Measurements from ENCODE around the gene REV3L. TPM values are rescaled to one million over a fixed set of nuclear protein-coding genes. Genes with fewer than 3 reads are reported as not detected.

The REV3L gene
- polyA plus RNA-seq, 2 of the 4 experiments (the other 2 are of a cell fraction), result 4.1 to 12.4 TPM

DNA sequence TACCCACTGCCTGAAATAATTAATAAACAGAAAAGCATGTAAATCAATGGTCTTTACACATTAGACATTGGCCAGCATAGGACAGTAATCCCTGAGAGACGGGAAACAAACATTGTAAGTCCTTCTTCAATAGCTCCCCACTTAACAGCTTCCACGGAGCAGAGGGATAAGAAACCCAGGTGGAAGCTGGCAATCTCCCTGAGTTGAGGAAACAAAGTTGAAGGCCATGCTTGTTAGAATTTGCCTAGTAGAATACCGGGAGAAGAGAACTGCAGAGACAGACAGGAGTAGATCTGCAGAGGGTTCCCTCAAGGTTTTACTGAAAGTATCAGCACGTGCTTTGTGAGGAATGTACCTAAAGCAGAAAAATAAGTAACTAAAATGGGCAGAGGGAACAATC lies 33.9 kb downstream of the REV3L start:
- no peak for ATAC-seq
- no peak overlapping the region for H3K27ac ChIP-seq
- CTCF ChIA-PET, result no interaction called here
- H3K9me3 ChIP-seq, result no peaks in the 10 kb centered on the region
- POLR2A ChIA-PET, result no interaction called here
- no peak overlapping the region for H3K4me2 ChIP-seq
- DNase-seq (ENCODE audit: low read depth in 1 of 2, low spot score in 1 of 2), result no peak
- H3K4me1 ChIP-seq, result no peaks in the 10 kb centered on the region
- WGBS (ENCODE audit: missing lambda C conversion rate), result 97% methylated on average over 4 of the region's 4 CpGs
- H3K4me3 ChIP-seq, result no peak overlapping the region
- FAIRE-seq, result no peak
- TF ChIP-seq RFX5 (IDR thresholded peaks at IDR 0.05), result no peak
- TF ChIP-seq RCOR1 (IDR thresholded peaks at IDR 0.05; ENCODE audit: low read depth, low read length), result no peak
- TF ChIP-seq HDAC2 (IDR thresholded peaks at IDR 0.05), result no peak
- TF ChIP-seq JUNB (IDR thresholded peaks at IDR 0.05), result no peak
- no peak for TF ChIP-seq EP300 (IDR thresholded peaks at IDR 0.05)
- no peak for TF ChIP-seq KDM5A (IDR thresholded peaks at IDR 0.05)
- TF ChIP-seq PHF8 (IDR thresholded peaks at IDR 0.05; ENCODE audit: borderline replicate concordance, low read depth), result no peak
- no peak for TF ChIP-seq ZNF302 (CRISPR knock-in tag; IDR thresholded peaks at IDR 0.05)
- TF ChIP-seq, protein P1, sequence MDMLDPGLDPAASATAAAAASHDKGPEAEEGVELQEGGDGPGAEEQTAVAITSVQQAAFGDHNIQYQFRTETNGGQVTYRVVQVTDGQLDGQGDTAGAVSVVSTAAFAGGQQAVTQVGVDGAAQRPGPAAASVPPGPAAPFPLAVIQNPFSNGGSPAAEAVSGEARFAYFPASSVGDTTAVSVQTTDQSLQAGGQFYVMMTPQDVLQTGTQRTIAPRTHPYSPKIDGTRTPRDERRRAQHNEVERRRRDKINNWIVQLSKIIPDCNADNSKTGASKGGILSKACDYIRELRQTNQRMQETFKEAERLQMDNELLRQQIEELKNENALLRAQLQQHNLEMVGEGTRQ (IDR thresholded peaks at IDR 0.05), result no peak
- TF ChIP-seq MAFK (IDR thresholded peaks at IDR 0.05; ENCODE audit: partially characterized antibody), result no peak
- no peak for TF ChIP-seq HOXA7 (CRISPR knock-in tag; IDR thresholded peaks at IDR 0.05)
- TF ChIP-seq HEYL (CRISPR knock-in tag; IDR thresholded peaks at IDR 0.05), result no peak
- TF ChIP-seq MAZ (IDR thresholded peaks at IDR 0.05; ENCODE audit: borderline replicate concordance, low read depth, low read length), result no peak

DNA sequence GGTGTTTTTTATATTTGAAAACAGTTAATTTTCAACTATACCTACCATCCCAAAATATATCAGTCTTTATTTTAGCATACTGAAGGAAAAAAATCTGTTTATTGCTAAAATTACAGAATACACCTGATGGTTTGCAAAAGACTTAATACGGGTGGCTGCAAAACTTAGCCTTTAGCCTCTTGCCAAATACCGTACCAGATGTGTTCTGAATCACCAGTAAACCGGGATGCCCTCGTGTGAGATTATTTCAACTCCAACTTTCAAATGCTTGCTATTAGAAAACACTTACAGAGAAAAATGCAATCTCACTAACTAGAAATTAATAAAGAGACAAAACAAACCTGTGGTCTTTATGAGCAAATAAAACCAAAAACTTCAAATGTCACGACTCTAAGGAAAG lies 36.0 kb downstream of the REV3L start:
- DNase-seq (ENCODE audit: low read depth in 1 of 2, low spot score in 1 of 2) (no peak), FAIRE-seq (no peak), ATAC-seq (no peak)
- no peak for TF ChIP-seq HDAC2 (IDR thresholded peaks at IDR 0.05)
- no peak overlapping the region for H3K4me3 ChIP-seq
- no peak overlapping the region for H3K4me2 ChIP-seq
- H3K4me1 ChIP-seq, result no peaks in the 10 kb centered on the region
- CTCF ChIA-PET, result interaction anchor here (1.0 kb wide), 1 partner anchor 12 kb away, joined by 3 read pairs; no protein-coding TSS in a partner anchor
- H3K27ac ChIP-seq, result no peak overlapping the region
- 89% methylated on average over 5 of the region's 5 CpGs for WGBS (ENCODE audit: missing lambda C conversion rate)
- no peaks in the 10 kb centered on the region for H3K9me3 ChIP-seq
- POLR2A ChIA-PET, result no interaction called here

DNA sequence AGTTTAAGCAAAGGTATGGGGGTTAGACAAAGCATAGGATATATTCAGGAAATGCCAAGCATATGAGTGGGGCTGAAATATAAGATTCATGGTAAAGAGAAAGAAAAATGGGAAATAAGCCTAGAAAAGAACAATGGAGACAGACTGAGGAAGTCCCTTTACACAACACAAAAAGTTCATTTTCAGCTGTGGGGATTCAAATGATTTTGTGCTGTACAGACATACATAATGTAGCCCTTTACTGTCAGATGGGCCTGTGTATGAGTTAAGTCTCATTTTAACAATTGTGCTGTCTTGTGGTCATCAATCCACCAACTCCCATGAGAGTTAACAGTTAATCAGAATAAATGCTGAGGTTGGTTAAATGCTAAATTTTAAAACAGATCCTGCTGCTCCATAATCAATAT lies 37.2 kb downstream of the REV3L start:
- ChIA-PET POLR2A (no interaction called here), CTCF (interaction anchor here (1.4 kb wide), 1 partner anchor 22 kb away, joined by 3 read pairs; no protein-coding TSS in a partner anchor)
- no peak for FAIRE-seq
- Histone ChIP-seq H3K27ac (no peak overlapping the region), H3K4me2 (no peak overlapping the region), H3K4me3 (no peak overlapping the region), H3K9me3 (no peaks in the 10 kb centered on the region), H3K4me1 (no peaks in the 10 kb centered on the region)
- DNase-seq (ENCODE audit: low read depth in 1 of 2, low spot score in 1 of 2), result no peak
- no peak for ATAC-seq
- TF ChIP-seq MAFK (IDR thresholded peaks at IDR 0.05; ENCODE audit: partially characterized antibody), result peak; percentile 26
- TF ChIP-seq, protein P2, sequence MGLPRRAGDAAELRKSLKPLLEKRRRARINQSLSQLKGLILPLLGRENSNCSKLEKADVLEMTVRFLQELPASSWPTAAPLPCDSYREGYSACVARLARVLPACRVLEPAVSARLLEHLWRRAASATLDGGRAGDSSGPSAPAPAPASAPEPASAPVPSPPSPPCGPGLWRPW (IDR thresholded peaks at IDR 0.05), result no peak

DNA sequence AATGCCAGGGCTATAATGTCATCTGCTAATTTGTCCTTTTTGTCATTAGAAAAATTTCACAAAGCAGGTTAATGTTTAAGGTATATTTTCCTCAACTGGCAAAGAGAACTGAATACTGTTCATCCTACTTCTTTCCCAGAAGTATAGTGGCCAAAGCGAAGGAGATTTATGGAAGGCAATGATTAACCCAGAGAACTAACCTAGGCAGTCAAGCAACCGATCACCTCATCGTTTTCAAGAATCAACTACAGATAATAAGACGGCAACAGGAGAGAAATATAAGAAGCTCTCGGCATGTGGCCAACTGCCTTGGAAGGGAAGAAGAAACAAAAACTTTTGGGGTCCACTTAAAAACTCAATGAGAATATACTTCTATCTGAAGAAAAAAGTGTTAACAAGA lies 38.2 kb downstream of the REV3L start:
- ChIA-PET POLR2A (no interaction called here), CTCF (no interaction called here)
- 92% methylated on average over 5 of the region's 5 CpGs for WGBS (ENCODE audit: missing lambda C conversion rate)
- Histone ChIP-seq H3K4me3 (no peak overlapping the region), H3K9me3 (no peaks in the 10 kb centered on the region), H3K4me1 (no peaks in the 10 kb centered on the region), H3K4me2 (no peak overlapping the region), H3K27ac (no peak overlapping the region)
- no peak for TF ChIP-seq MYC (IDR thresholded peaks at IDR 0.05; ENCODE audit: borderline replicate concordance, low read length)
- TF ChIP-seq ZSCAN20 (CRISPR knock-in tag; IDR thresholded peaks at IDR 0.05), result no peak
- TF ChIP-seq NPAS2 (CRISPR knock-in tag; IDR thresholded peaks at IDR 0.05; ENCODE audit: borderline replicate concordance), result no peak
- no peak for FAIRE-seq
- DNase-seq (ENCODE audit: low read depth in 1 of 2, low spot score in 1 of 2), result no peak
- no peak for ATAC-seq

DNA sequence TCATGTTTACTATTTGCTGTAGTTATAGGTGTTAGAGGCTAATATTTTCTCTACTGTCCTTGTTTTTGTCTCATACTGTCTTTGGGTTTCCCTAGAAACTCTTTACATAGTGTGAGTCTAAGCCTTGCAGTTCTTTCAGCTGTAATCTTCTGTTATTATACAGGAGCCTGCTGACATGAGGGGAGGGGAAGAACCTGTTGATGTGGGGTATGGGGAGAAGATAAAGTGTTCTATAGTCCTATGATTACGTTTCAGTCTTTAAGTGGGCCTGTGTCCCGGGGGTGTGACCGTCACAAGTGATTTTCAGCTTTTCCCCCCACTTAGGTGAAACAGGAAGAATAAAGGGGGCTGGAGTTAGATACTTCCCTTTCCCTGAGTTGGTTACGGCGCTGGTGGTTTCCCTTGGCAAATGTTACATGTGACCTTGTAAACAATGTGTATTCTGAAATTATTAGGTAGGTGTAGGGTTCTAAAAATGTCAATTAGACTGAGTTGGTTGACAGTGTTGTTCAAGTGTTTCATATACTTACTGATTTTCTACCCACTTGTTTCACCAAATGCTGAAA lies 41.3 kb downstream of the REV3L start:
- no peaks in the 10 kb centered on the region for H3K4me1 ChIP-seq
- TF ChIP-seq ZC3H11A (IDR thresholded peaks at IDR 0.05) (no peak), FOSB (CRISPR knock-in tag; IDR thresholded peaks at IDR 0.05) (no peak), PHF8 (IDR thresholded peaks at IDR 0.05; ENCODE audit: borderline replicate concordance, low read depth) (no peak), RAD21 (conservative IDR thresholded peaks at IDR 0.05 in 1 of 2, IDR thresholded peaks at IDR 0.05 in 1 of 2) (no peak), GATA3 (IDR thresholded peaks at IDR 0.05; ENCODE audit: borderline replicate concordance) (no peak), SMC3 (IDR thresholded peaks at IDR 0.05) (no peak), CHD2 (IDR thresholded peaks at IDR 0.05; ENCODE audit: low read length, partially characterized antibody) (no peak), CBX2 (IDR thresholded peaks at IDR 0.05; ENCODE audit: borderline replicate concordance, low read depth) (no peak)
- H3K4me2 ChIP-seq, result no peak overlapping the region
- no peak overlapping the region for H3K27ac ChIP-seq
- 86% methylated on average over 5 of the region's 5 CpGs for WGBS (ENCODE audit: missing lambda C conversion rate)
- ATAC-seq (no peak), FAIRE-seq (no peak), DNase-seq (ENCODE audit: low read depth in 1 of 2, low spot score in 1 of 2) (no peak)
- no peak overlapping the region for H3K4me3 ChIP-seq
- ChIA-PET POLR2A (no interaction called here), CTCF (no interaction called here)
- no peaks in the 10 kb centered on the region for H3K9me3 ChIP-seq

All from A549 (cell line).